Astrocyte (in vitro differentiated cells and primary cell): ENCODE data around the gene NFILZ. TPM values are rescaled to one million over a fixed set of nuclear protein-coding genes. Genes with fewer than 3 reads are reported as not detected.

ENCODE experiments used
- DNase-seq: peaks from one replicate; pipeline ENCODE4 v3.0.0-alpha.2; 2010; ENCODE audit warnings: low read depth
- FAIRE-seq: peaks from 2 replicates; lab custom pipeline; 2011; peaks lifted over from hg19 to GRCh38; lab: Jason Lieb, UNC
- H2AFZ ChIP-seq: 2 replicates; pipeline ENCODE4 v1.6.0; 2012; ENCODE audit warnings: low read depth, low read length, inconsistent platforms
- H3K27ac ChIP-seq: 2 replicates; pipeline ENCODE4 v1.5.1; 2011; ENCODE audit warnings: low read depth, low read length, inconsistent platforms
- H3K27me3 ChIP-seq: 2 replicates; pipeline ENCODE4 v1.6.0; 2011; ENCODE audit warnings: low read length, inconsistent platforms; ENCODE audit not compliant: insufficient read depth
- H3K36me3 ChIP-seq: 2 replicates; pipeline ENCODE4 v1.5.1; 2011; ENCODE audit warnings: low read length, inconsistent platforms; ENCODE audit not compliant: insufficient read depth
- H3K4me1 ChIP-seq: 2 replicates; pipeline ENCODE4 v1.5.1; 2011; ENCODE audit warnings: low read length, inconsistent platforms; ENCODE audit not compliant: insufficient read depth
- H3K4me2 ChIP-seq: 2 replicates; pipeline ENCODE4 v1.6.0; 2012; ENCODE audit warnings: low read length, inconsistent platforms
- H3K4me3 ChIP-seq: 2 replicates; pipeline ENCODE4 v1.5.1; 2011; ENCODE audit warnings: low read depth, mild to moderate bottlenecking, low read length, inconsistent platforms; ENCODE audit not compliant: insufficient read depth
- H3K79me2 ChIP-seq: 2 replicates; pipeline ENCODE4 v1.6.0; 2012; ENCODE audit warnings: mild to moderate bottlenecking, low read length, inconsistent platforms; ENCODE audit not compliant: insufficient read depth
- H3K9ac ChIP-seq: 2 replicates; pipeline ENCODE4 v1.6.0; 2012; ENCODE audit warnings: mild to moderate bottlenecking, low read length, inconsistent platforms
- H3K9me3 ChIP-seq: 2 replicates; pipeline ENCODE4 v1.5.1; 2012; ENCODE audit warnings: low read depth, mild to moderate bottlenecking, low read length, inconsistent platforms; ENCODE audit not compliant: insufficient read depth
- H4K20me1 ChIP-seq: 2 replicates; pipeline ENCODE4 v1.6.0; 2012; ENCODE audit warnings: low read length, inconsistent platforms; ENCODE audit not compliant: insufficient read depth
- H3K27ac Mint-ChIP-seq: one replicate; pipeline ENCODE4 v1.8.0; 2021; ENCODE audit warnings: mild to moderate bottlenecking, mixed read lengths; ENCODE audit not compliant: unreplicated experiment
- H3K27me3 Mint-ChIP-seq: one replicate; pipeline ENCODE4 v1.8.0; 2021; ENCODE audit warnings: low read depth, mixed read lengths; ENCODE audit not compliant: unreplicated experiment
- H3K36me3 Mint-ChIP-seq: one replicate; pipeline ENCODE4 v1.8.0; 2021; ENCODE audit warnings: low read depth, mixed read lengths; ENCODE audit not compliant: unreplicated experiment
- H3K4me1 Mint-ChIP-seq: one replicate; pipeline ENCODE4 v1.8.0; 2021; ENCODE audit warnings: low read depth, mixed read lengths; ENCODE audit not compliant: unreplicated experiment
- H3K4me3 Mint-ChIP-seq: one replicate; pipeline ENCODE4 v1.8.0; 2021; ENCODE audit warnings: mild to moderate bottlenecking, moderate library complexity, mixed read lengths; ENCODE audit not compliant: unreplicated experiment
- H3K9me3 Mint-ChIP-seq: one replicate; pipeline ENCODE4 v1.8.0; 2021; ENCODE audit warnings: mild to moderate bottlenecking, mixed read lengths; ENCODE audit not compliant: unreplicated experiment
- EZH2 ChIP-seq: IDR thresholded peaks from 2 replicates; pipeline ENCODE4 v1.6.1; 2012; ENCODE audit warnings: mild to moderate bottlenecking, low read length, inconsistent platforms; ENCODE audit not compliant: insufficient read depth
- total RNA-seq: library from RNA; stranded (reverse); gene quantifications from 2 replicates; pipeline ENCODE4 v1.2.1, GENCODE V29; 2021
- TF ChIP-seq, protein P1 (sequence below): IDR thresholded peaks from 2 replicates; pipeline ENCODE4 v1.5.1; 2011; ENCODE audit warnings: low read depth, mild to moderate bottlenecking, inconsistent platforms, low read length, moderate library complexity; ENCODE audit not compliant: insufficient read depth

NFILZ gene
- total RNA-seq, 1 donor from 2014 or later = not detected

GRCh38 chr19:8607386-8607785, 23.0 kb upstream of the NFILZ start:
- Mint-ChIP-seq H3K4me1 (peaks cover 11% of the 10 kb centered on the region), H3K36me3 (peaks cover 36% of the 10 kb centered on the region), H3K9me3 (peaks cover 5% of the 10 kb centered on the region), H3K27ac (no peak overlapping the region), H3K27me3 (no peaks in the 10 kb centered on the region), H3K4me3 (peak overlapping the region; percentile 12)
- peaks cover 8% of the 10 kb centered on the region for H3K9me3 ChIP-seq
- peaks cover 41% of the 10 kb centered on the region for H4K20me1 ChIP-seq
- no peaks in the 10 kb centered on the region for H3K27me3 ChIP-seq
- H3K4me2 ChIP-seq = peak overlapping the region; percentile 66
- H3K27ac ChIP-seq = no peak overlapping the region
- H3K9ac ChIP-seq = no peak overlapping the region
- DNase-seq (peak; percentile 82), FAIRE-seq (no peak)
- no peak for TF ChIP-seq EZH2
- TF ChIP-seq, protein P1, sequence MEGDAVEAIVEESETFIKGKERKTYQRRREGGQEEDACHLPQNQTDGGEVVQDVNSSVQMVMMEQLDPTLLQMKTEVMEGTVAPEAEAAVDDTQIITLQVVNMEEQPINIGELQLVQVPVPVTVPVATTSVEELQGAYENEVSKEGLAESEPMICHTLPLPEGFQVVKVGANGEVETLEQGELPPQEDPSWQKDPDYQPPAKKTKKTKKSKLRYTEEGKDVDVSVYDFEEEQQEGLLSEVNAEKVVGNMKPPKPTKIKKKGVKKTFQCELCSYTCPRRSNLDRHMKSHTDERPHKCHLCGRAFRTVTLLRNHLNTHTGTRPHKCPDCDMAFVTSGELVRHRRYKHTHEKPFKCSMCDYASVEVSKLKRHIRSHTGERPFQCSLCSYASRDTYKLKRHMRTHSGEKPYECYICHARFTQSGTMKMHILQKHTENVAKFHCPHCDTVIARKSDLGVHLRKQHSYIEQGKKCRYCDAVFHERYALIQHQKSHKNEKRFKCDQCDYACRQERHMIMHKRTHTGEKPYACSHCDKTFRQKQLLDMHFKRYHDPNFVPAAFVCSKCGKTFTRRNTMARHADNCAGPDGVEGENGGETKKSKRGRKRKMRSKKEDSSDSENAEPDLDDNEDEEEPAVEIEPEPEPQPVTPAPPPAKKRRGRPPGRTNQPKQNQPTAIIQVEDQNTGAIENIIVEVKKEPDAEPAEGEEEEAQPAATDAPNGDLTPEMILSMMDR = no peak
- H3K4me1 ChIP-seq = peaks cover 34% of the 10 kb centered on the region
- H2AFZ ChIP-seq = no peak overlapping the region
- H3K79me2 ChIP-seq = peaks cover 49% of the 10 kb centered on the region
- peaks cover 10% of the 10 kb centered on the region for H3K36me3 ChIP-seq
- no peak overlapping the region for H3K4me3 ChIP-seq

- H3K79me2 ChIP-seq = peaks cover 42% of the 10 kb centered on the region
- H3K27me3 ChIP-seq = no peaks in the 10 kb centered on the region
- peaks cover 11% of the 10 kb centered on the region for H3K4me1 Mint-ChIP-seq
- H2AFZ ChIP-seq = peak overlapping the region; percentile 89
- TF ChIP-seq EZH2 = no peak
- TF ChIP-seq, protein P1 = no peak
- DNase-seq (peak; percentile 42), FAIRE-seq (no peak)
- peak overlapping the region; percentile 54 for H3K27ac Mint-ChIP-seq
- H3K9me3 ChIP-seq = peaks cover 8% of the 10 kb centered on the region
- H3K4me3 ChIP-seq = peak overlapping the region; percentile 100
- peak overlapping the region; percentile 83 for H3K4me3 Mint-ChIP-seq
- H3K9me3 Mint-ChIP-seq = peaks cover 4% of the 10 kb centered on the region
- peaks cover 26% of the 10 kb centered on the region for H3K36me3 Mint-ChIP-seq
- H3K36me3 ChIP-seq = peaks cover 6% of the 10 kb centered on the region
- H3K27me3 Mint-ChIP-seq = no peaks in the 10 kb centered on the region
- peaks cover 33% of the 10 kb centered on the region for H4K20me1 ChIP-seq
- peak overlapping the region; percentile 99 for H3K9ac ChIP-seq
- peak overlapping the region; percentile 100 for H3K4me2 ChIP-seq
- peak overlapping the region; percentile 90 for H3K27ac ChIP-seq
- H3K4me1 ChIP-seq = peaks cover 34% of the 10 kb centered on the region
Observed at GRCh38 chr19:8608941-8609278, 21.5 kb upstream of the NFILZ start.

DNA sequence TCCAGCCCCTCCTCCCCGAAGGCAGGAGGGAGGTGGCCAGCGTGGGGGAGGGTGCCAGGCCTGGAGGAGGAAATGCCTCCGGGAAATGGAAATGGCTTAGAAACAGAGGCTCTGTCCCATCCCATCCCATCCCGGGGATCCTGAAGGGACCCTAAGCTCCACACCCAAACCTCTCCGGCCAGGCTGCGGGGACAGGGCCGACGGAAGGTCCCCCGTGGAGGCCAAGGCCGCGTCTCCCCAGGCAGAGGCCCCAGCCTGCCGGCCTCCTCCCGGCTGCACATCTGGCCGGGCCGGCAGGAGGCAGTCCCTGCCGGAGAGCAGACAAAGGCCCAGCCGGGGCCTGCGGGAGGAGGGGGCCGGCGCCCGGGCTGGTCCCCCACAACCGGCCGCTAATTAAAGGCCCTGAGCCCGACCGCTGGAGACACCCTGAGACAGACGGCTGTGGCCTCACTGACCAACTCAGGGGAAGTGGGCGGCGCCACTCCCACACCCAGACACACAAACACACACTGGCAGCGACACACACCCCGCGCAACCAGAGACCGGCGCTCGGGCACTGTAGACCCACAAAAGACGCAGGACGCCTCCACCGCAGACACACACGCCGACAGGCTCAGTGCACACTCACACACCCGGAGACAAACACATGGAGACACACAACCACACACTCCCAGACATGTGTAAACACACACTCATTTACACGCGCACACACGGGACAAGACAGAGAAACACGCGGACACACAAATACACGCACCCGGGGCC, 21.0 kb upstream of the NFILZ start:
- TF ChIP-seq, protein P1 = no peak
- TF ChIP-seq EZH2 = no peak
- Histone ChIP-seq H2AFZ (peak overlapping the region; percentile 89), H3K4me3 (peak overlapping the region; percentile 100), H3K27me3 (no peaks in the 10 kb centered on the region), H3K79me2 (peaks cover 42% of the 10 kb centered on the region), H3K9ac (peak overlapping the region; percentile 99), H3K36me3 (peaks cover 4% of the 10 kb centered on the region), H3K9me3 (peaks cover 7% of the 10 kb centered on the region), H3K4me1 (peaks cover 34% of the 10 kb centered on the region), H3K27ac (peak overlapping the region; percentile 90), H3K4me2 (peak overlapping the region; percentile 100), H4K20me1 (peaks cover 33% of the 10 kb centered on the region)
- peaks cover 11% of the 10 kb centered on the region for H3K4me1 Mint-ChIP-seq
- H3K27ac Mint-ChIP-seq = peak overlapping the region; percentile 68
- H3K27me3 Mint-ChIP-seq = no peaks in the 10 kb centered on the region
- peak; percentile 81 for DNase-seq
- H3K9me3 Mint-ChIP-seq = peaks cover 4% of the 10 kb centered on the region
- peaks cover 25% of the 10 kb centered on the region for H3K36me3 Mint-ChIP-seq
- H3K4me3 Mint-ChIP-seq = peak overlapping the region; percentile 98
- FAIRE-seq = no peak
